Stomach (tissue), 4 donors: ENCODE data around the gene DNAJB4.

Source experiments
- CTCF ChIP-seq, 7 experiments: fragments of 450-650 bp in 4 of 7; fragments of 200-600 bp in 3 of 7; sonication (generic) in 3 of 7; IDR thresholded peaks; one replicate each; pipeline ENCODE4 v1.5.1; 2016 to 2019; ENCODE audit warnings: antibody characterized with exemption in 7 of 7, control low read depth in 2 of 7, mild to moderate bottlenecking in 1 of 7
- EP300 ChIP-seq: sonication (generic); formaldehyde crosslinking; IDR thresholded peaks from one replicate; pipeline ENCODE4 v1.6.1; 2017; ENCODE audit warnings: antibody characterized with exemption
- POLR2A ChIP-seq, 4 donors: fragments of 450-650 bp; IDR thresholded peaks; one replicate each; pipeline ENCODE4 v1.6.1; 2016; ENCODE audit warnings: antibody characterized with exemption in 4 of 4, control low read depth in 2 of 4, mild to moderate bottlenecking in 1 of 4, moderate library complexity in 1 of 4
- POLR2AphosphoS5 ChIP-seq, 3 donors: sonication (generic); formaldehyde crosslinking; IDR thresholded peaks; one replicate each; pipeline ENCODE4 v1.6.1; 2016; ENCODE audit warnings: antibody characterized with exemption in 3 of 3

GRCh38 chr1:78009836-78010235 is 5.1 kb downstream of the DNAJB4 start:
- TF ChIP-seq CTCF (IDR thresholded peaks at IDR 0.05): no peak
- no peak for TF ChIP-seq POLR2A (IDR thresholded peaks at IDR 0.05)
- TF ChIP-seq EP300: no peak
- TF ChIP-seq POLR2AphosphoS5 (IDR thresholded peaks at IDR 0.05): no peak
